Lower lobe of right lung (tissue), 2 donors: ENCODE measurements around the gene MTHFD1. TPM values are rescaled to one million over a fixed set of nuclear protein-coding genes. Genes with fewer than 3 reads are reported as not detected.

Source experiments
- ATAC-seq, 2 donors: fragments of 200-7000 bp; cut with Tn5 transposase; one replicate each; pipeline ENCODE4 v1.9.1; 2020 to 2022; ENCODE audit warnings: mild to moderate bottlenecking in 2 of 2, moderate library complexity in 2 of 2
- DNase-seq: peaks from one replicate; pipeline ENCODE4 v3.0.0-alpha.2; 2020
- H3K27ac ChIP-seq: fragments of 200-600 bp; one replicate; pipeline ENCODE4 v1.8.0; 2022
- H3K27me3 ChIP-seq: fragments of 200-600 bp; one replicate; pipeline ENCODE4 v1.8.0; 2022; ENCODE audit warnings: low read depth
- H3K36me3 ChIP-seq: fragments of 200-600 bp; one replicate; pipeline ENCODE4 v1.8.0; 2022; ENCODE audit warnings: mild to moderate bottlenecking
- H3K4me1 ChIP-seq: fragments of 200-600 bp; one replicate; pipeline ENCODE4 v1.8.0; 2022
- H3K4me3 ChIP-seq: fragments of 200-600 bp; one replicate; pipeline ENCODE4 v1.8.0; 2022; ENCODE audit warnings: mild to moderate bottlenecking
- H3K9me3 ChIP-seq: fragments of 200-600 bp; one replicate; pipeline ENCODE4 v1.8.0; 2022
- intact Hi-C: fragments of 100-400 bp; cut with DNase I; formaldehyde crosslinking; loops from one replicate; pipeline ENCODE4 v1.11.0; 2022
- total RNA-seq: library from RNA; stranded (reverse); fragmentation: NEBNext Ultra II Directional; extraction: Animal tissue kit (Norgen Biotek cat#: 25700); gene quantifications from one replicate; pipeline ENCODE4 v1.2.1, GENCODE V29; 2021
- TF ChIP-seq, protein P1 (sequence below): fragments of 200-600 bp; IDR thresholded peaks from one replicate; pipeline ENCODE4 v1.8.0; 2022; ENCODE audit warnings: antibody characterized with exemption, mild to moderate bottlenecking
- donor health status: DM: no; HTN: yes; CAD: no; lungs with severe emphysema.

MTHFD1 gene
- total RNA-seq, 1 donor from 2014 or later: 46.3 TPM

- no peaks in the 10 kb centered on the region for H3K36me3 ChIP-seq
- TF ChIP-seq, protein P1, sequence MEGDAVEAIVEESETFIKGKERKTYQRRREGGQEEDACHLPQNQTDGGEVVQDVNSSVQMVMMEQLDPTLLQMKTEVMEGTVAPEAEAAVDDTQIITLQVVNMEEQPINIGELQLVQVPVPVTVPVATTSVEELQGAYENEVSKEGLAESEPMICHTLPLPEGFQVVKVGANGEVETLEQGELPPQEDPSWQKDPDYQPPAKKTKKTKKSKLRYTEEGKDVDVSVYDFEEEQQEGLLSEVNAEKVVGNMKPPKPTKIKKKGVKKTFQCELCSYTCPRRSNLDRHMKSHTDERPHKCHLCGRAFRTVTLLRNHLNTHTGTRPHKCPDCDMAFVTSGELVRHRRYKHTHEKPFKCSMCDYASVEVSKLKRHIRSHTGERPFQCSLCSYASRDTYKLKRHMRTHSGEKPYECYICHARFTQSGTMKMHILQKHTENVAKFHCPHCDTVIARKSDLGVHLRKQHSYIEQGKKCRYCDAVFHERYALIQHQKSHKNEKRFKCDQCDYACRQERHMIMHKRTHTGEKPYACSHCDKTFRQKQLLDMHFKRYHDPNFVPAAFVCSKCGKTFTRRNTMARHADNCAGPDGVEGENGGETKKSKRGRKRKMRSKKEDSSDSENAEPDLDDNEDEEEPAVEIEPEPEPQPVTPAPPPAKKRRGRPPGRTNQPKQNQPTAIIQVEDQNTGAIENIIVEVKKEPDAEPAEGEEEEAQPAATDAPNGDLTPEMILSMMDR: no peak
- intact Hi-C loops: no loop called here
- no peak overlapping the region for H3K27ac ChIP-seq
- no peak overlapping the region for H3K4me3 ChIP-seq
- H3K27me3 ChIP-seq: no peaks in the 10 kb centered on the region
- no peak for ATAC-seq
- peaks cover 15% of the 10 kb centered on the region for H3K4me1 ChIP-seq
- H3K9me3 ChIP-seq: no peaks in the 10 kb centered on the region
- no peak for DNase-seq
These were observed 79.4 kb downstream of the MTHFD1 start for GRCh38 chr14:64467566-64467965.

DNA sequence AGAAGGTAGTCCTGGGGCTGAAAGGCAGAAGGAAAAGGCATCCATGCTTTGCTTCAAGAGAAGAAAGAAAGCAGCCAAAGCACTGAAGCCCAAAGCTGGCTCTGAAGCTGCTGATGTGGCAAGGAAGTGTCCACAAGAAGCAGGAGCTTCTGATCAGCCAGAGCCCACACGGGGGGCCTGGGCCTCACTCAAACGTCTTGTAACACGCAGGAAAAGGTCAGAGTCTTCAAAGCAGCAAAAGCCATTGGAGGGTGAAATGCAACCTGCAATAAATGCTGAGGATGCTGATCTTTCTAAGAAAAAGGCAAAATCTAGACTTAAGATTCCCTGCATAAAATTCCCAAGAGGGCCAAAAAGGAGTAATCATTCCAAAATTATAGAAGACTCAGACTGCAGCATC lies 80.3 kb downstream of the MTHFD1 start:
- Histone ChIP-seq H3K9me3 (no peaks in the 10 kb centered on the region), H3K36me3 (no peaks in the 10 kb centered on the region), H3K4me1 (peaks cover 15% of the 10 kb centered on the region), H3K27ac (no peak overlapping the region), H3K27me3 (no peaks in the 10 kb centered on the region), H3K4me3 (no peak overlapping the region)
- intact Hi-C loops: no loop called here
- ATAC-seq (no peak), DNase-seq (no peak)
- TF ChIP-seq, protein P1: no peak

DNA sequence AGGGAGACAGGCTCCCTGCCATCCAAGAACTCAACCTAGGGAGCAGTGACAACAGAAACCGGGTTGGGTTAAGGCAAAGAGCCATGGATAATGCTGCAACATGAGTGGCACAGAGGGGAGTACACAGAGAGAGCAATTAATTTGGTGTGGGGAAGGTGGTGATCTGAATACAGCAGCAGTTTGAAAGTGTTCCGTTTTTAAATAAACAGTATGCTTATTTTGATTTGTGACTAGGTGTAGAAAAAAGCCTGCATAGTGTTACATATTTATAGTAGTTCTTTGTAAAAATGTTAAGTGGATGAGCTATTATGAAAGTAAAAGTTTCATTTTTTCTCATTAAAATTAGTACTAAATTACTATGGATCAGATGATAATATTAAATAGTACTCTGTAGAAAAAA lies 85.9 kb downstream of the MTHFD1 start:
- DNase-seq (no peak), ATAC-seq (no peak)
- intact Hi-C loops: no loop called here
- Histone ChIP-seq H3K36me3 (no peaks in the 10 kb centered on the region), H3K4me3 (no peak overlapping the region), H3K27ac (no peak overlapping the region), H3K27me3 (no peaks in the 10 kb centered on the region), H3K4me1 (no peaks in the 10 kb centered on the region), H3K9me3 (no peaks in the 10 kb centered on the region)
- TF ChIP-seq, protein P1: no peak

DNA sequence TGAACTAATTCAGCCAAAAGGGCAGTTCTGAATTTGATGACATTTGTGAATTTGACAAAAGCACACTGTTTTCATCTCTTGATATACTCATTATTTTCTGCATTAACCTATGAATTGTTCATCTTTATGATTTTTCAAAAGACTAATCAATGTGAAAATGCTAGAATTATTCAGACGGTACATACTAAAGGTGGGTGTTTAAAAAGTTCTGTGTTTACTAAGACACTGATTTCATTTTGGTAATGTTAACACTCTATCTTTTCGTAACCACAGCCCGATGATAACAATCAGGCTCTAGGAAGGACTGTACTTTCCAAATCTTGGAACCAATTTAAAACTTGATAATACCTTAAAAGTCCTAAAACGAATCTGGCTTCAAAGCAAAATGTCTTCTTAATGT lies 86.5 kb downstream of the MTHFD1 start:
- intact Hi-C loops: no loop called here
- H3K4me1 ChIP-seq: no peaks in the 10 kb centered on the region
- H3K27ac ChIP-seq: no peak overlapping the region
- ATAC-seq: no peak
- TF ChIP-seq, protein P1: no peak
- no peaks in the 10 kb centered on the region for H3K36me3 ChIP-seq
- H3K27me3 ChIP-seq: no peaks in the 10 kb centered on the region
- H3K9me3 ChIP-seq: no peaks in the 10 kb centered on the region
- DNase-seq: no peak
- no peak overlapping the region for H3K4me3 ChIP-seq

GRCh38 chr14:64475585-64476273 lies 87.6 kb downstream of the MTHFD1 start:
- Histone ChIP-seq H3K9me3 (no peaks in the 10 kb centered on the region), H3K27me3 (no peaks in the 10 kb centered on the region), H3K36me3 (no peaks in the 10 kb centered on the region), H3K27ac (no peak overlapping the region), H3K4me1 (no peaks in the 10 kb centered on the region), H3K4me3 (no peak overlapping the region)
- intact Hi-C loops: no loop called here
- DNase-seq (no peak), ATAC-seq (no peak)
- TF ChIP-seq, protein P1: no peak
